Measurements from ENCODE around the gene IFIT2. TPM values are rescaled to one million over a fixed set of nuclear protein-coding genes. Genes with fewer than 3 reads are reported as not detected.
"Not testable (repeated sequence)": the region's sequence is repeated elsewhere in the genome, so short reads cannot be mapped to it uniquely, and the experiment has no call there.

Gene IFIT2
- total RNA-seq, 1 experiment from 2014 or later, result 0.15 TPM

DNA sequence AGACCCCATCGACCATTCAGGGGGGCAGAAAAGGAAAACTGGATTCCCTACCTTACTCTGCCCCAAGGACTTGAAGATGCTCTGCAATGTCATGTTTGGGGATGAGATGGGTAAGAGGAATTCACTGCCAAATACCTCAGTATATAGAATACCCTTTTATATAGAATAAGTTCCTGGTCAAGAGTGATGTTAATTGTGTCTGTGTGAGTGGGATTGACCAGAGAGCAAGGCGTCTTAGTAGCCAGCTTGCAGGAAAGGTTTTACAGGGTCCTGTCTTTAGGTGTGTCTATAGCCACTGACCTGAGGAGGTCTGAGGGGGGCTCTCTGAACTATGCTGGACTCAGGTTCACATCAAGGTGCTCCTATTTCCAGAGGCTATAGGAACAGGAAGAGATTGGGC lies 27.3 kb downstream of the IFIT2 start:
- DNase-seq (ENCODE audit: low spot score) (no peak), ATAC-seq (no peak)
- peaks cover 9% of the 10 kb centered on the region for H3K9me3 Mint-ChIP-seq
- H3K4me3 Mint-ChIP-seq, result no peak overlapping the region
- peaks cover 60% of the 10 kb centered on the region for H3K4me1 Mint-ChIP-seq
- no peaks in the 10 kb centered on the region for H3K27me3 Mint-ChIP-seq (ENCODE audit: low read depth)
- POLR2A ChIA-PET, result no interaction called here
- CTCF ChIA-PET, result no interaction called here
- H3K27ac Mint-ChIP-seq, result no peak overlapping the region; the same call in 1 of the 2 replicates
- H3K36me3 Mint-ChIP-seq, result no peaks in the 10 kb centered on the region
- TF ChIP-seq, protein P1, sequence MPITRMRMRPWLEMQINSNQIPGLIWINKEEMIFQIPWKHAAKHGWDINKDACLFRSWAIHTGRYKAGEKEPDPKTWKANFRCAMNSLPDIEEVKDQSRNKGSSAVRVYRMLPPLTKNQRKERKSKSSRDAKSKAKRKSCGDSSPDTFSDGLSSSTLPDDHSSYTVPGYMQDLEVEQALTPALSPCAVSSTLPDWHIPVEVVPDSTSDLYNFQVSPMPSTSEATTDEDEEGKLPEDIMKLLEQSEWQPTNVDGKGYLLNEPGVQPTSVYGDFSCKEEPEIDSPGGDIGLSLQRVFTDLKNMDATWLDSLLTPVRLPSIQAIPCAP (CRISPR knock-in tag; IDR thresholded peaks at IDR 0.05), result no peak
- TF ChIP-seq, protein P2, sequence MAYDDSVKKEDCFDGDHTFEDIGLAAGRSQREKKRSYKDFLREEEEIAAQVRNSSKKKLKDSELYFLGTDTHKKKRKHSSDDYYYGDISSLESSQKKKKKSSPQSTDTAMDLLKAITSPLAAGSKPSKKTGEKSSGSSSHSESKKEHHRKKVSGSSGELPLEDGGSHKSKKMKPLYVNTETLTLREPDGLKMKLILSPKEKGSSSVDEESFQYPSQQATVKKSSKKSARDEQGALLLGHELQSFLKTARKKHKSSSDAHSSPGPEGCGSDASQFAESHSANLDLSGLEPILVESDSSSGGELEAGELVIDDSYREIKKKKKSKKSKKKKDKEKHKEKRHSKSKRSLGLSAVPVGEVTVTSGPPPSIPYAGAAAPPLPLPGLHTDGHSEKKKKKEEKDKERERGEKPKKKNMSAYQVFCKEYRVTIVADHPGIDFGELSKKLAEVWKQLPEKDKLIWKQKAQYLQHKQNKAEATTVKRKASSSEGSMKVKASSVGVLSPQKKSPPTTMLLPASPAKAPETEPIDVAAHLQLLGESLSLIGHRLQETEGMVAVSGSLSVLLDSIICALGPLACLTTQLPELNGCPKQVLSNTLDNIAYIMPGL (CRISPR knock-in tag; IDR thresholded peaks at IDR 0.05), result no peak
- TF ChIP-seq, protein P3, sequence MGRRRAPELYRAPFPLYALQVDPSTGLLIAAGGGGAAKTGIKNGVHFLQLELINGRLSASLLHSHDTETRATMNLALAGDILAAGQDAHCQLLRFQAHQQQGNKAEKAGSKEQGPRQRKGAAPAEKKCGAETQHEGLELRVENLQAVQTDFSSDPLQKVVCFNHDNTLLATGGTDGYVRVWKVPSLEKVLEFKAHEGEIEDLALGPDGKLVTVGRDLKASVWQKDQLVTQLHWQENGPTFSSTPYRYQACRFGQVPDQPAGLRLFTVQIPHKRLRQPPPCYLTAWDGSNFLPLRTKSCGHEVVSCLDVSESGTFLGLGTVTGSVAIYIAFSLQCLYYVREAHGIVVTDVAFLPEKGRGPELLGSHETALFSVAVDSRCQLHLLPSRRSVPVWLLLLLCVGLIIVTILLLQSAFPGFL (CRISPR knock-in tag; IDR thresholded peaks at IDR 0.05; ENCODE audit: borderline replicate concordance), result no peak
- TF ChIP-seq ATF1 (CRISPR knock-in tag; IDR thresholded peaks at IDR 0.05) (no peak), ZNF263 (CRISPR knock-in tag; IDR thresholded peaks at IDR 0.05; ENCODE audit: low read depth) (no peak)

DNA sequence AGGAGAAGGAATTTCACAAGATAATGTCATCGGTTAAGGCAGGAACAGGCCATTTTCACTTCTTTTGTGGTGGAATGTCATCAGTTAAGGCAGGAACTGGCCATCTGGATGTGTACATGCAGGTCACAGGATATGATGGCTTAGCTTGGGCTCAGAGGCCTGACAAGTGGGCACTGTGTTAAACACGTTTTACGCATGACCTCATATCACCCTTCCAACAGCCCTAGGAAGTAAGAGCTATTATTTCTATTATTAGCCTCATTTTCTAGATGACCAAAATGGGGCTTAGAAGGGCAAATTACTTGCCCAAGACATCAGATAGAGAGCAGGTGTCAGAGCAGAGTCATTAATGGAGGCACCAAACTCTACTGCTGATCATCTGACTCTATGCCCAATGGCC lies 28.2 kb downstream of the IFIT2 start:
- ATAC-seq; H3K27ac Mint-ChIP-seq; H3K9me3 Mint-ChIP-seq; DNase-seq (ENCODE audit: low spot score); H3K36me3 Mint-ChIP-seq; H3K4me3 Mint-ChIP-seq; POLR2A ChIA-PET; H3K27me3 Mint-ChIP-seq (ENCODE audit: low read depth): not testable (repeated sequence)
- H3K4me1 Mint-ChIP-seq, result peaks cover 61% of the 10 kb centered on the region
- CTCF ChIA-PET, result interaction anchor here (1.2 kb wide), 1 partner anchor 17 kb away, joined by 3 read pairs; no protein-coding TSS in a partner anchor

DNA sequence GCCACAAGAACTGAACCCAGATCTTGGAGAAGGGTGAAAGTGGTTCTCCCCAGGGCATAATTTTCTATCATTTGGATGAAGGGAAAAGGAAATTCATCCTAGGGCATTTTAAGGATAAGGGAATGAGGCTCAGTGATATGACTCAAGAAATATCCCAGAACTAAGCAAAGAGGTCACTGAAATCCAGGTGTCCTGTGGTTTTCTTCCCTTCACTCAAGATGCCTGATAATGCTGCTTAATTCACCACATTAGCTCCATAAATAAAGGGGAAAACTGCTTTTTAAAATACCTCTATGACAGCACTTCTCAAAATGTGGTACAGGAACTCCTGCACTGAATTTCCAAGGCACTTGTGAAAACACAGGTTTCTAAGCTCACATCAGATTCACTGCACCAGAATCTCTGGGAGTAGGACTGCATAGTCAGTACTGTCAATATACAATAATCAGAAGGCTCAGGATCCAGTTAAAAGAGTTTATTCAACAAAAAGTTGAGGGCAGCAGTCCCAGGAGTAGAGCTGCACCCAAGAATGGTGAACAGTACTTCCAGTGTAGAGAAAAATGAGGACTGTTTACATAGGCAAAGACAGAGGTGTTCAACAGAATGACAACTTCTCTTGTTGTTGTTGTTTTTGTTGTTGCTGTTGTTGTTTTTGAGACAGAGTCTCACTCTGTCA lies 28.8 kb downstream of the IFIT2 start:
- DNase-seq (ENCODE audit: low spot score) (no peak), ATAC-seq (no peak)
- H3K4me1 Mint-ChIP-seq, result peaks cover 61% of the 10 kb centered on the region
- POLR2A ChIA-PET, result no interaction called here
- H3K27me3 Mint-ChIP-seq (ENCODE audit: low read depth), result no peaks in the 10 kb centered on the region
- CTCF ChIA-PET, result interaction anchor here (1.2 kb wide), 1 partner anchor 16 kb away, joined by 3 read pairs; no protein-coding TSS in a partner anchor
- H3K4me3 Mint-ChIP-seq, result no peak overlapping the region
- H3K36me3 Mint-ChIP-seq, result no peaks in the 10 kb centered on the region
- peak overlapping the region; percentile 48 for H3K27ac Mint-ChIP-seq
- H3K9me3 Mint-ChIP-seq, result no peaks in the 10 kb centered on the region; the same call in 1 of the 2 replicates
- TF ChIP-seq, protein P4, sequence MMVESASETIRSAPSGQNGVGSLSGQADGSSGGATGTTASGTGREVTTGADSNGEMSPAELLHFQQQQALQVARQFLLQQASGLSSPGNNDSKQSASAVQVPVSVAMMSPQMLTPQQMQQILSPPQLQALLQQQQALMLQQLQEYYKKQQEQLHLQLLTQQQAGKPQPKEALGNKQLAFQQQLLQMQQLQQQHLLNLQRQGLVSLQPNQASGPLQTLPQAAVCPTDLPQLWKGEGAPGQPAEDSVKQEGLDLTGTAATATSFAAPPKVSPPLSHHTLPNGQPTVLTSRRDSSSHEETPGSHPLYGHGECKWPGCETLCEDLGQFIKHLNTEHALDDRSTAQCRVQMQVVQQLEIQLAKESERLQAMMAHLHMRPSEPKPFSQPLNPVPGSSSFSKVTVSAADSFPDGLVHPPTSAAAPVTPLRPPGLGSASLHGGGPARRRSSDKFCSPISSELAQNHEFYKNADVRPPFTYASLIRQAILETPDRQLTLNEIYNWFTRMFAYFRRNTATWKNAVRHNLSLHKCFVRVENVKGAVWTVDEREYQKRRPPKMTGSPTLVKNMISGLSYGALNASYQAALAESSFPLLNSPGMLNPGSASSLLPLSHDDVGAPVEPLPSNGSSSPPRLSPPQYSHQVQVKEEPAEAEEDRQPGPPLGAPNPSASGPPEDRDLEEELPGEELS (CRISPR knock-in tag; IDR thresholded peaks at IDR 0.05), result no peak
- TF ChIP-seq NR2C2 (CRISPR knock-in tag; IDR thresholded peaks at IDR 0.05) (no peak), GRHL2 (CRISPR knock-in tag; IDR thresholded peaks at IDR 0.05; ENCODE audit: insufficient replicate concordance, severe bottlenecking) (no peak), NFYB (CRISPR knock-in tag; conservative IDR thresholded peaks at IDR 0.05; ENCODE audit: low read depth) (no peak), OVOL2 (CRISPR knock-in tag; IDR thresholded peaks at IDR 0.05; ENCODE audit: borderline replicate concordance) (no peak), MYBL2 (CRISPR knock-in tag; IDR thresholded peaks at IDR 0.05) (no peak), HMGA2 (CRISPR knock-in tag; IDR thresholded peaks at IDR 0.05) (no peak), TEAD1 (CRISPR knock-in tag; IDR thresholded peaks at IDR 0.05) (no peak), IRF2 (CRISPR knock-in tag; IDR thresholded peaks at IDR 0.05; ENCODE audit: borderline replicate concordance, low read depth) (no peak), ESRRA (CRISPR knock-in tag; IDR thresholded peaks at IDR 0.05; ENCODE audit: borderline replicate concordance) (no peak), SOX15 (CRISPR knock-in tag; IDR thresholded peaks at IDR 0.05) (no peak), ZNF263 (CRISPR knock-in tag; IDR thresholded peaks at IDR 0.05; ENCODE audit: low read depth) (no peak)
- TF ChIP-seq, protein P5, sequence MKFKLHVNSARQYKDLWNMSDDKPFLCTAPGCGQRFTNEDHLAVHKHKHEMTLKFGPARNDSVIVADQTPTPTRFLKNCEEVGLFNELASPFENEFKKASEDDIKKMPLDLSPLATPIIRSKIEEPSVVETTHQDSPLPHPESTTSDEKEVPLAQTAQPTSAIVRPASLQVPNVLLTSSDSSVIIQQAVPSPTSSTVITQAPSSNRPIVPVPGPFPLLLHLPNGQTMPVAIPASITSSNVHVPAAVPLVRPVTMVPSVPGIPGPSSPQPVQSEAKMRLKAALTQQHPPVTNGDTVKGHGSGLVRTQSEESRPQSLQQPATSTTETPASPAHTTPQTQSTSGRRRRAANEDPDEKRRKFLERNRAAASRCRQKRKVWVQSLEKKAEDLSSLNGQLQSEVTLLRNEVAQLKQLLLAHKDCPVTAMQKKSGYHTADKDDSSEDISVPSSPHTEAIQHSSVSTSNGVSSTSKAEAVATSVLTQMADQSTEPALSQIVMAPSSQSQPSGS (CRISPR knock-in tag; IDR thresholded peaks at IDR 0.05; ENCODE audit: borderline replicate concordance, low read depth), result no peak
- TF ChIP-seq, protein P6, sequence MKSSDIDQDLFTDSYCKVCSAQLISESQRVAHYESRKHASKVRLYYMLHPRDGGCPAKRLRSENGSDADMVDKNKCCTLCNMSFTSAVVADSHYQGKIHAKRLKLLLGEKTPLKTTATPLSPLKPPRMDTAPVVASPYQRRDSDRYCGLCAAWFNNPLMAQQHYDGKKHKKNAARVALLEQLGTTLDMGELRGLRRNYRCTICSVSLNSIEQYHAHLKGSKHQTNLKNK (CRISPR knock-in tag; IDR thresholded peaks at IDR 0.05), result no peak
- TF ChIP-seq, protein P7, sequence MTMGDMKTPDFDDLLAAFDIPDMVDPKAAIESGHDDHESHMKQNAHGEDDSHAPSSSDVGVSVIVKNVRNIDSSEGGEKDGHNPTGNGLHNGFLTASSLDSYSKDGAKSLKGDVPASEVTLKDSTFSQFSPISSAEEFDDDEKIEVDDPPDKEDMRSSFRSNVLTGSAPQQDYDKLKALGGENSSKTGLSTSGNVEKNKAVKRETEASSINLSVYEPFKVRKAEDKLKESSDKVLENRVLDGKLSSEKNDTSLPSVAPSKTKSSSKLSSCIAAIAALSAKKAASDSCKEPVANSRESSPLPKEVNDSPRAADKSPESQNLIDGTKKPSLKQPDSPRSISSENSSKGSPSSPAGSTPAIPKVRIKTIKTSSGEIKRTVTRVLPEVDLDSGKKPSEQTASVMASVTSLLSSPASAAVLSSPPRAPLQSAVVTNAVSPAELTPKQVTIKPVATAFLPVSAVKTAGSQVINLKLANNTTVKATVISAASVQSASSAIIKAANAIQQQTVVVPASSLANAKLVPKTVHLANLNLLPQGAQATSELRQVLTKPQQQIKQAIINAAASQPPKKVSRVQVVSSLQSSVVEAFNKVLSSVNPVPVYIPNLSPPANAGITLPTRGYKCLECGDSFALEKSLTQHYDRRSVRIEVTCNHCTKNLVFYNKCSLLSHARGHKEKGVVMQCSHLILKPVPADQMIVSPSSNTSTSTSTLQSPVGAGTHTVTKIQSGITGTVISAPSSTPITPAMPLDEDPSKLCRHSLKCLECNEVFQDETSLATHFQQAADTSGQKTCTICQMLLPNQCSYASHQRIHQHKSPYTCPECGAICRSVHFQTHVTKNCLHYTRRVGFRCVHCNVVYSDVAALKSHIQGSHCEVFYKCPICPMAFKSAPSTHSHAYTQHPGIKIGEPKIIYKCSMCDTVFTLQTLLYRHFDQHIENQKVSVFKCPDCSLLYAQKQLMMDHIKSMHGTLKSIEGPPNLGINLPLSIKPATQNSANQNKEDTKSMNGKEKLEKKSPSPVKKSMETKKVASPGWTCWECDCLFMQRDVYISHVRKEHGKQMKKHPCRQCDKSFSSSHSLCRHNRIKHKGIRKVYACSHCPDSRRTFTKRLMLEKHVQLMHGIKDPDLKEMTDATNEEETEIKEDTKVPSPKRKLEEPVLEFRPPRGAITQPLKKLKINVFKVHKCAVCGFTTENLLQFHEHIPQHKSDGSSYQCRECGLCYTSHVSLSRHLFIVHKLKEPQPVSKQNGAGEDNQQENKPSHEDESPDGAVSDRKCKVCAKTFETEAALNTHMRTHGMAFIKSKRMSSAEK (CRISPR knock-in tag; IDR thresholded peaks at IDR 0.05; ENCODE audit: borderline replicate concordance), result no peak
